HepG2 (cell line): ENCODE results near the gene COMMD2. TPM values are rescaled to one million over a fixed set of nuclear protein-coding genes. Genes with fewer than 3 reads are reported as not detected.
A peak's percentile ranks its signal among the peaks of the same experiment; 100 is the strongest.

ENCODE experiments used
- ATAC-seq: fragments of 200-7000 bp; cut with Tn5 transposase; 3 replicates; pipeline ENCODE4 v1.9.1; 2020; ENCODE audit warnings: mild to moderate bottlenecking, moderate library complexity
- BruUV-seq: library from RNA; stranded (reverse); fragments of 400-500 nt; replicated peaks from 2 replicates; lab custom pipeline; 2021; lab: Mats Ljungman, UMichigan
- CTCF ChIA-PET: fragments of 300-600 bp; formaldehyde crosslinking; extraction: SDS; loops from one replicate; lab custom pipeline; 2021; ENCODE audit warnings: low total read pairs, inconsistent platforms, low intra/inter-chr PET ratio; lab: Yijun Ruan, JAX
- POLR2A ChIA-PET: fragments of 350-600 bp; sonication (Branson Sonifier 250); formaldehyde crosslinking; loops from one replicate; lab custom pipeline; 2020; ENCODE audit warnings: antibody characterized with exemption, inconsistent platforms; lab: Yijun Ruan, JAX
- DNase-seq: peaks from one replicate; pipeline ENCODE4 v3.0.0-alpha.2; 2015; ENCODE audit warnings: low spot score
- FAIRE-seq: peaks from 3 replicates; lab custom pipeline; 2011; peaks lifted over from hg19 to GRCh38; lab: Jason Lieb, UNC
- H2AFZ ChIP-seq: one replicate; pipeline ENCODE4 v1.6.1; 2011; ENCODE audit warnings: low read length, inconsistent platforms
- H3K27ac ChIP-seq: fragments of 300-600 bp; 3 replicates; pipeline ENCODE4 v1.8.0; 2011; ENCODE audit warnings: mixed run types, mild to moderate bottlenecking, mixed read lengths, low read length, inconsistent platforms; ENCODE audit not compliant: insufficient read depth; ENCODE audit errors: extremely low read length
- H3K27me3 ChIP-seq, 2 experiments: fragments of 200-600 bp in 1 of 2; 2 replicates in 1 of 2; 3 replicates in 1 of 2; pipeline versions ENCODE4 v1.6.0 to v1.8.0; 2011; ENCODE audit warnings: low read length in 2 of 2, mild to moderate bottlenecking in 2 of 2, moderate library complexity in 2 of 2, inconsistent platforms in 1 of 2; ENCODE audit not compliant: insufficient read depth in 2 of 2, control insufficient read depth in 1 of 2
- H3K36me3 ChIP-seq, 2 experiments: fragments of 200-600 bp in 1 of 2; replicated peaks in 1 of 2; 2 replicates in 1 of 2; 3 replicates in 1 of 2; pipeline versions ENCODE4 v1.5.1 to v1.8.0; 2011; ENCODE audit warnings: low read length in 2 of 2, inconsistent platforms in 1 of 2; ENCODE audit not compliant: insufficient read depth in 2 of 2, control insufficient read depth in 1 of 2
- H3K4me1 ChIP-seq: 2 replicates; pipeline ENCODE4 v1.5.1; 2012; ENCODE audit warnings: low read length, inconsistent platforms; ENCODE audit not compliant: insufficient read depth
- H3K4me2 ChIP-seq: 2 replicates; pipeline ENCODE4 v1.6.0; 2011; ENCODE audit warnings: low read depth, low read length, inconsistent platforms
- H3K4me3 ChIP-seq, 3 experiments: fragments of 200-600 bp in 1 of 3; sonication (generic), shearing (Covaris generic) in 1 of 3; replicated peaks in 1 of 3; 2 replicates each; pipeline ENCODE4 v1.5.1; 2011 to 2016; ENCODE audit warnings: low read length in 3 of 3, inconsistent platforms in 2 of 3, low read depth in 2 of 3, mild to moderate bottlenecking in 2 of 3, control low read depth in 1 of 3, mixed read lengths in 1 of 3; ENCODE audit not compliant: insufficient read depth in 1 of 3
- H3K79me2 ChIP-seq: one replicate; pipeline ENCODE4 v1.6.1; 2011; ENCODE audit warnings: low read length, inconsistent platforms; ENCODE audit not compliant: insufficient read depth
- H3K9ac ChIP-seq: 2 replicates; pipeline ENCODE4 v1.6.0; 2011; ENCODE audit warnings: mild to moderate bottlenecking, low read depth, low read length, inconsistent platforms; ENCODE audit not compliant: insufficient read depth
- H3K9me3 ChIP-seq: 2 replicates; pipeline ENCODE4 v1.5.1; 2012; ENCODE audit warnings: mild to moderate bottlenecking, low read length
- H4K20me1 ChIP-seq: 2 replicates; pipeline ENCODE4 v1.6.0; 2011; ENCODE audit warnings: inconsistent platforms, mild to moderate bottlenecking, low read length, moderate library complexity; ENCODE audit not compliant: insufficient read depth
- ATM ChIP-seq: fragments of 450-650 bp; IDR thresholded peaks from 2 replicates; pipeline ENCODE4 v1.7.1; 2017; ENCODE audit warnings: mild to moderate bottlenecking, borderline replicate concordance
- HES4 ChIP-seq: sonication (generic); formaldehyde crosslinking; IDR thresholded peaks from 2 replicates; pipeline ENCODE4 v1.9.0; 2021; ENCODE audit warnings: mild to moderate bottlenecking, missing genetic modification reagents, borderline replicate concordance
- HNRNPK ChIP-seq: fragments of 200-400 bp; formaldehyde crosslinking; IDR thresholded peaks from 2 replicates; pipeline ENCODE4 v1.6.1; 2018; ENCODE audit warnings: low read length, low read depth, moderate library complexity, mild to moderate bottlenecking; ENCODE audit not compliant: poor library complexity, severe bottlenecking
- PCBP1 ChIP-seq: fragments of 200-400 bp; formaldehyde crosslinking; IDR thresholded peaks from 2 replicates; pipeline ENCODE4 v1.6.1; 2017; ENCODE audit warnings: mild to moderate bottlenecking, low read depth, low read length, borderline replicate concordance
- PCBP2 ChIP-seq: fragments of 200-400 bp; formaldehyde crosslinking; optimal IDR thresholded peaks from 2 replicates; pipeline ENCODE3; 2018; ENCODE audit warnings: low read length, low read depth; ENCODE audit not compliant: poor library complexity, severe bottlenecking
- ZNF503 ChIP-seq: sonication (generic); formaldehyde crosslinking; IDR thresholded peaks from 2 replicates; pipeline ENCODE4 v1.4.0; 2020; ENCODE audit warnings: missing genetic modification reagents
- WGBS: methylation state at CpG from one replicate; pipeline ENCODE4 v1.1.6; 2017; ENCODE audit warnings: low lambda C conversion rate; 5-methylcytosine and 5-hydroxymethylcytosine counted together
- in situ Hi-C: cut with HindIII; loops from 2 replicates; pipeline ENCODE4 v1.10.0; 2017; ENCODE audit warnings: low pct_unique_long_range_greater_than_20kb; ENCODE audit not compliant: extremely low pct_ligation_motif_present
- intact Hi-C: fragments of 100-400 bp; cut with micrococcal nuclease; formaldehyde crosslinking; loops from one replicate; pipeline ENCODE4 v1.10.0; 2022; ENCODE audit not compliant: unreplicated experiment
- polyA plus RNA-seq, 8 experiments: library from polyadenylated mRNA; depleted of rRNA in 3 of 8; stranded (reverse) in 7 of 8; unstranded in 1 of 8; fragments of >200 nt; fragmentation: Illumina TruSeq in 4 of 8; extraction: Trizol in 4 of 8; gene quantifications; 2 replicates each; pipeline versions ENCODE4 v1.2.1 to v1.2.3, GENCODE V29; 2011 to 2016; ENCODE audit warnings: low read depth in 4 of 8, missing spikeins in 1 of 8, mixed read lengths in 1 of 8; ENCODE audit not compliant: insufficient read depth in 1 of 8
- total RNA-seq, 5 experiments: library from RNA; depleted of rRNA; stranded (reverse); fragments of >200 nt; fragmentation: Illumina TruSeq; extraction: Trizol; gene quantifications; 2 replicates each; pipeline ENCODE4 v1.2.3, GENCODE V29; 2016; ENCODE audit warnings: low read depth in 1 of 5

COMMD2 gene
- total and polyA plus RNA-seq, 2 of the 13 experiments (the other 11 are each of a cell fraction or from before 2014, with no cell fraction given): 33.0 to 57.6 TPM

- CTCF ChIA-PET: interaction anchor here (2.3 kb wide), 1 partner anchor 44 kb away, joined by 21 read pairs; no protein-coding TSS in a partner anchor
- Histone ChIP-seq H3K27me3 (peaks cover 1 to 10% of the 10 kb centered on the region in 2 experiments; a peak in 2 of 5 replicates), H4K20me1 (no peaks in the 10 kb centered on the region), H3K4me1 (no peaks in the 10 kb centered on the region), H3K79me2 (no peaks in the 10 kb centered on the region), H3K27ac (no peak overlapping the region), H2AFZ (no peak overlapping the region), H3K9ac (no peak overlapping the region), H3K4me2 (no peak overlapping the region), H3K4me3 (no peak overlapping the region), H3K9me3 (no peaks in the 10 kb centered on the region), H3K36me3 (no peaks in the 10 kb centered on the region)
- intact Hi-C loops: no loop called here
- no TSS peak for BruUV-seq
- in situ Hi-C loops: no loop called here
- POLR2A ChIA-PET: no interaction called here
- TF ChIP-seq HNRNPK (peak; percentile 98), HES4 (CRISPR knock-in tag) (no peak), PCBP1 (0 out of 2 replicates have a peak, but pooled peaks have one; percentile 71), ZNF503 (CRISPR knock-in tag) (no peak), ATM (no peak), PCBP2 (peak; percentile 25)
- DNase-seq: no peak
- WGBS: 5% methylated on average over 1 of the region's 1 CpG
- FAIRE-seq: no peak
- no peak for ATAC-seq
These were observed 12.0 kb upstream of the COMMD2 start for GRCh38 chr3:149764302-149764701.
